DMS79 treated with DMSO at 0.1 percent for 48 hours (cell line): ENCODE measurements around the gene PKP3.

Experiments
- DNase-seq: peaks from one replicate; lab custom pipeline; 2025; lab: John Stamatoyannopoulos, UW

The PKP3 gene

GRCh38 chr11:363948-364761, 29.9 kb upstream of the PKP3 start:
- no peak for DNase-seq

- DNase-seq = no peak
Measured at GRCh38 chr11:364991-365725, 28.9 kb upstream of the PKP3 start.

GRCh38 chr11:365831-366230, 28.2 kb upstream of the PKP3 start:
- no peak for DNase-seq

GRCh38 chr11:367956-368413, 26.0 kb upstream of the PKP3 start:
- DNase-seq = no peak

- no peak for DNase-seq
Measured at GRCh38 chr11:368414-369335, 25.3 kb upstream of the PKP3 start.

- no peak for DNase-seq
Measured at GRCh38 chr11:369336-370018, 24.5 kb upstream of the PKP3 start, which contains the start of gene B4GALNT4. Gene B4GALNT4, plus strand, starts transcription at chr11:369499. Its CDS starts 305 bp downstream, at chr11:369804.

GRCh38 chr11:370070-370941, 23.7 kb upstream of the PKP3 start:
- no peak for DNase-seq

GRCh38 chr11:371051-371450, 23.0 kb upstream of the PKP3 start:
- DNase-seq = no peak

GRCh38 chr11:371716-372590, 22.1 kb upstream of the PKP3 start:
- no peak for DNase-seq

- no peak for DNase-seq
Measured at GRCh38 chr11:372809-373715, 20.9 kb upstream of the PKP3 start.

GRCh38 chr11:373716-374551, 20.1 kb upstream of the PKP3 start:
- DNase-seq = no peak

- DNase-seq = no peak
Measured at GRCh38 chr11:375065-376025, 18.7 kb upstream of the PKP3 start.

- DNase-seq = no peak
Measured at GRCh38 chr11:376531-377173, 17.4 kb upstream of the PKP3 start.

GRCh38 chr11:377174-377865, 16.7 kb upstream of the PKP3 start:
- no peak for DNase-seq

GRCh38 chr11:377883-378500, 16.0 kb upstream of the PKP3 start:
- DNase-seq = no peak
